Measurements from ENCODE around the gene RLBP1.

- no peak for TF ChIP-seq EZH2 (IDR thresholded peaks at IDR 0.05; ENCODE audit: low read depth)
- TF ChIP-seq, protein P1, sequence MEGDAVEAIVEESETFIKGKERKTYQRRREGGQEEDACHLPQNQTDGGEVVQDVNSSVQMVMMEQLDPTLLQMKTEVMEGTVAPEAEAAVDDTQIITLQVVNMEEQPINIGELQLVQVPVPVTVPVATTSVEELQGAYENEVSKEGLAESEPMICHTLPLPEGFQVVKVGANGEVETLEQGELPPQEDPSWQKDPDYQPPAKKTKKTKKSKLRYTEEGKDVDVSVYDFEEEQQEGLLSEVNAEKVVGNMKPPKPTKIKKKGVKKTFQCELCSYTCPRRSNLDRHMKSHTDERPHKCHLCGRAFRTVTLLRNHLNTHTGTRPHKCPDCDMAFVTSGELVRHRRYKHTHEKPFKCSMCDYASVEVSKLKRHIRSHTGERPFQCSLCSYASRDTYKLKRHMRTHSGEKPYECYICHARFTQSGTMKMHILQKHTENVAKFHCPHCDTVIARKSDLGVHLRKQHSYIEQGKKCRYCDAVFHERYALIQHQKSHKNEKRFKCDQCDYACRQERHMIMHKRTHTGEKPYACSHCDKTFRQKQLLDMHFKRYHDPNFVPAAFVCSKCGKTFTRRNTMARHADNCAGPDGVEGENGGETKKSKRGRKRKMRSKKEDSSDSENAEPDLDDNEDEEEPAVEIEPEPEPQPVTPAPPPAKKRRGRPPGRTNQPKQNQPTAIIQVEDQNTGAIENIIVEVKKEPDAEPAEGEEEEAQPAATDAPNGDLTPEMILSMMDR (conservative IDR thresholded peaks at IDR 0.05): no peak
These were observed 21.6 kb downstream of the RLBP1 start for GRCh38 chr15:89199746-89200145.
